GM12878 (cell line): ENCODE measurements around the gene BICC1. TPM values are rescaled to one million over a fixed set of nuclear protein-coding genes. Genes with fewer than 3 reads are reported as not detected.

Experiments
- MXI1 ChIP-seq: fragments of 150-350 bp; IDR thresholded peaks from 2 replicates; pipeline ENCODE4 v1.6.1; 2011; ENCODE audit warnings: low read depth, mild to moderate bottlenecking, inconsistent platforms, low read length, improper control_type of control experiment
- SMARCA5 ChIP-seq: fragments of 450-650 bp; IDR thresholded peaks from 2 replicates; pipeline ENCODE4 v1.6.1; 2017; ENCODE audit warnings: mild to moderate bottlenecking
- polyA plus RNA-seq, 11 experiments: library from polyadenylated mRNA; depleted of rRNA in 4 of 11; unstranded in 6 of 11; stranded (reverse) in 5 of 11; fragments of >200 nt; fragmentation: Nextera tagmentation in 4 of 11; fragmentation: Illumina TruSeq in 1 of 11; extraction: Ambion mirVana in 4 of 11; extraction: Trizol in 1 of 11; gene quantifications; 1 replicate in 1 of 11; 2 replicates in 10 of 11; pipeline versions ENCODE4 v1.2.1 to v1.2.3, GENCODE V29; 2011 to 2016; ENCODE audit warnings: inconsistent platforms in 2 of 11, missing spikeins in 2 of 11, low read depth in 1 of 11
- total RNA-seq, 4 experiments: library from RNA; depleted of rRNA in 3 of 4; stranded (reverse); fragments of >200 nt in 3 of 4; fragmentation: Illumina TruSeq in 1 of 4; extraction: Trizol in 1 of 4; gene quantifications; 2 replicates each; pipeline versions ENCODE4 v1.2.1 to v1.2.3, GENCODE V29; 2013 to 2021
- TF ChIP-seq, protein P1 (sequence below): fragments of 450-650 bp; formaldehyde crosslinking; IDR thresholded peaks from 2 replicates; pipeline ENCODE4 v1.5.0; 2022; ENCODE audit warnings: mild to moderate bottlenecking, missing genetic modification characterization
- TF ChIP-seq, protein P2 (sequence below): IDR thresholded peaks from 2 replicates; pipeline ENCODE4 v1.6.1; 2012; ENCODE audit warnings: improper control_type of control experiment, low read depth, low read length; ENCODE audit not compliant: insufficient replicate concordance
- TF ChIP-seq, protein P3 (sequence below): fragments of 450-650 bp; IDR thresholded peaks from 2 replicates; pipeline ENCODE4 v1.6.1; 2017; ENCODE audit warnings: mild to moderate bottlenecking, moderate library complexity

Gene BICC1
- total and polyA plus RNA-seq, 10 of the 15 experiments (the other 5 are each of a cell fraction or from before 2014, with no cell fraction given): 0.01 to 0.10 (median 0.04) TPM; not detected in 5

DNA sequence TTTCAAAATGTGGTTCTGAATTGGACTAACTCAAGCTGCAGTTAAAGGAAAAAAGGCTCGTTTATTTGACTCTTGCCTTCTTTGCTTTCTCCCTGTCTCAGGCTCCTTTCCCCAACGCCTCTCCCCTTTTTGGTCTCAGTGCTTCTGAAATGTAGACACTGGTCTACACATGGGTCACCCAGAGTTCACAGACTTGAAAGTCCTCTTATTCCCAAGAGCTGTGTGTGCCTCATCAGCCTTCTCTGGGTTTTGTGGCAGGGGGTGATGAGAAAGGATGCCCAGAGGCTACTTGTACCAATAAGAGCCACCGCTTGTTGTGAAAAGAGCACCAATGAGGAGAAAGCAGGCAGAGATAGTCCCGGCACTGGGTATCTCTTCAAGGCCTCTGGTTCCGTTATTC lies 125.7 kb downstream of the BICC1 start (continued):
- TF ChIP-seq, protein P1, sequence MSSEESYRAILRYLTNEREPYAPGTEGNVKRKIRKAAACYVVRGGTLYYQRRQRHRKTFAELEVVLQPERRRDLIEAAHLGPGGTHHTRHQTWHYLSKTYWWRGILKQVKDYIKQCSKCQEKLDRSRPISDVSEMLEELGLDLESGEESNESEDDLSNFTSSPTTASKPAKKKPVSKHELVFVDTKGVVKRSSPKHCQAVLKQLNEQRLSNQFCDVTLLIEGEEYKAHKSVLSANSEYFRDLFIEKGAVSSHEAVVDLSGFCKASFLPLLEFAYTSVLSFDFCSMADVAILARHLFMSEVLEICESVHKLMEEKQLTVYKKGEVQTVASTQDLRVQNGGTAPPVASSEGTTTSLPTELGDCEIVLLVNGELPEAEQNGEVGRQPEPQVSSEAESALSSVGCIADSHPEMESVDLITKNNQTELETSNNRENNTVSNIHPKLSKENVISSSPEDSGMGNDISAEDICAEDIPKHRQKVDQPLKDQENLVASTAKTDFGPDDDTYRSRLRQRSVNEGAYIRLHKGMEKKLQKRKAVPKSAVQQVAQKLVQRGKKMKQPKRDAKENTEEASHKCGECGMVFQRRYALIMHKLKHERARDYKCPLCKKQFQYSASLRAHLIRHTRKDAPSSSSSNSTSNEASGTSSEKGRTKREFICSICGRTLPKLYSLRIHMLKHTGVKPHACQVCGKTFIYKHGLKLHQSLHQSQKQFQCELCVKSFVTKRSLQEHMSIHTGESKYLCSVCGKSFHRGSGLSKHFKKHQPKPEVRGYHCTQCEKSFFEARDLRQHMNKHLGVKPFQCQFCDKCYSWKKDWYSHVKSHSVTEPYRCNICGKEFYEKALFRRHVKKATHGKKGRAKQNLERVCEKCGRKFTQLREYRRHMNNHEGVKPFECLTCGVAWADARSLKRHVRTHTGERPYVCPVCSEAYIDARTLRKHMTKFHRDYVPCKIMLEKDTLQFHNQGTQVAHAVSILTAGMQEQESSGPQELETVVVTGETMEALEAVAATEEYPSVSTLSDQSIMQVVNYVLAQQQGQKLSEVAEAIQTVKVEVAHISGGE (CRISPR knock-in tag): no peak
- TF ChIP-seq SMARCA5: no peak
- TF ChIP-seq, protein P2, sequence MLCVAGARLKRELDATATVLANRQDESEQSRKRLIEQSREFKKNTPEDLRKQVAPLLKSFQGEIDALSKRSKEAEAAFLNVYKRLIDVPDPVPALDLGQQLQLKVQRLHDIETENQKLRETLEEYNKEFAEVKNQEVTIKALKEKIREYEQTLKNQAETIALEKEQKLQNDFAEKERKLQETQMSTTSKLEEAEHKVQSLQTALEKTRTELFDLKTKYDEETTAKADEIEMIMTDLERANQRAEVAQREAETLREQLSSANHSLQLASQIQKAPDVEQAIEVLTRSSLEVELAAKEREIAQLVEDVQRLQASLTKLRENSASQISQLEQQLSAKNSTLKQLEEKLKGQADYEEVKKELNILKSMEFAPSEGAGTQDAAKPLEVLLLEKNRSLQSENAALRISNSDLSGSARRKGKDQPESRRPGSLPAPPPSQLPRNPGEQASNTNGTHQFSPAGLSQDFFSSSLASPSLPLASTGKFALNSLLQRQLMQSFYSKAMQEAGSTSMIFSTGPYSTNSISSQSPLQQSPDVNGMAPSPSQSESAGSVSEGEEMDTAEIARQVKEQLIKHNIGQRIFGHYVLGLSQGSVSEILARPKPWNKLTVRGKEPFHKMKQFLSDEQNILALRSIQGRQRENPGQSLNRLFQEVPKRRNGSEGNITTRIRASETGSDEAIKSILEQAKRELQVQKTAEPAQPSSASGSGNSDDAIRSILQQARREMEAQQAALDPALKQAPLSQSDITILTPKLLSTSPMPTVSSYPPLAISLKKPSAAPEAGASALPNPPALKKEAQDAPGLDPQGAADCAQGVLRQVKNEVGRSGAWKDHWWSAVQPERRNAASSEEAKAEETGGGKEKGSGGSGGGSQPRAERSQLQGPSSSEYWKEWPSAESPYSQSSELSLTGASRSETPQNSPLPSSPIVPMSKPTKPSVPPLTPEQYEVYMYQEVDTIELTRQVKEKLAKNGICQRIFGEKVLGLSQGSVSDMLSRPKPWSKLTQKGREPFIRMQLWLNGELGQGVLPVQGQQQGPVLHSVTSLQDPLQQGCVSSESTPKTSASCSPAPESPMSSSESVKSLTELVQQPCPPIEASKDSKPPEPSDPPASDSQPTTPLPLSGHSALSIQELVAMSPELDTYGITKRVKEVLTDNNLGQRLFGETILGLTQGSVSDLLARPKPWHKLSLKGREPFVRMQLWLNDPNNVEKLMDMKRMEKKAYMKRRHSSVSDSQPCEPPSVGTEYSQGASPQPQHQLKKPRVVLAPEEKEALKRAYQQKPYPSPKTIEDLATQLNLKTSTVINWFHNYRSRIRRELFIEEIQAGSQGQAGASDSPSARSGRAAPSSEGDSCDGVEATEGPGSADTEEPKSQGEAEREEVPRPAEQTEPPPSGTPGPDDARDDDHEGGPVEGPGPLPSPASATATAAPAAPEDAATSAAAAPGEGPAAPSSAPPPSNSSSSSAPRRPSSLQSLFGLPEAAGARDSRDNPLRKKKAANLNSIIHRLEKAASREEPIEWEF: no peak
- TF ChIP-seq MXI1: no peak
- TF ChIP-seq, protein P3, sequence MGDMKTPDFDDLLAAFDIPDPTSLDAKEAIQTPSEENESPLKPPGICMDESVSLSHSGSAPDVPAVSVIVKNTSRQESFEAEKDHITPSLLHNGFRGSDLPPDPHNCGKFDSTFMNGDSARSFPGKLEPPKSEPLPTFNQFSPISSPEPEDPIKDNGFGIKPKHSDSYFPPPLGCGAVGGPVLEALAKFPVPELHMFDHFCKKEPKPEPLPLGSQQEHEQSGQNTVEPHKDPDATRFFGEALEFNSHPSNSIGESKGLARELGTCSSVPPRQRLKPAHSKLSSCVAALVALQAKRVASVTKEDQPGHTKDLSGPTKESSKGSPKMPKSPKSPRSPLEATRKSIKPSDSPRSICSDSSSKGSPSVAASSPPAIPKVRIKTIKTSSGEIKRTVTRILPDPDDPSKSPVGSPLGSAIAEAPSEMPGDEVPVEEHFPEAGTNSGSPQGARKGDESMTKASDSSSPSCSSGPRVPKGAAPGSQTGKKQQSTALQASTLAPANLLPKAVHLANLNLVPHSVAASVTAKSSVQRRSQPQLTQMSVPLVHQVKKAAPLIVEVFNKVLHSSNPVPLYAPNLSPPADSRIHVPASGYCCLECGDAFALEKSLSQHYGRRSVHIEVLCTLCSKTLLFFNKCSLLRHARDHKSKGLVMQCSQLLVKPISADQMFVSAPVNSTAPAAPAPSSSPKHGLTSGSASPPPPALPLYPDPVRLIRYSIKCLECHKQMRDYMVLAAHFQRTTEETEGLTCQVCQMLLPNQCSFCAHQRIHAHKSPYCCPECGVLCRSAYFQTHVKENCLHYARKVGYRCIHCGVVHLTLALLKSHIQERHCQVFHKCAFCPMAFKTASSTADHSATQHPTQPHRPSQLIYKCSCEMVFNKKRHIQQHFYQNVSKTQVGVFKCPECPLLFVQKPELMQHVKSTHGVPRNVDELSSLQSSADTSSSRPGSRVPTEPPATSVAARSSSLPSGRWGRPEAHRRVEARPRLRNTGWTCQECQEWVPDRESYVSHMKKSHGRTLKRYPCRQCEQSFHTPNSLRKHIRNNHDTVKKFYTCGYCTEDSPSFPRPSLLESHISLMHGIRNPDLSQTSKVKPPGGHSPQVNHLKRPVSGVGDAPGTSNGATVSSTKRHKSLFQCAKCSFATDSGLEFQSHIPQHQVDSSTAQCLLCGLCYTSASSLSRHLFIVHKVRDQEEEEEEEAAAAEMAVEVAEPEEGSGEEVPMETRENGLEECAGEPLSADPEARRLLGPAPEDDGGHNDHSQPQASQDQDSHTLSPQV: no peak
- TF ChIP-seq, all 136 proteins: peak for 0
